Activated CD4-positive, alpha-beta T cell treated with anti-CD3 and anti-CD28 coated beads for 48 hours (primary cell): ENCODE measurements around the gene KCTD5.
"Not testable (repeated sequence)": the region's sequence is repeated elsewhere in the genome, so short reads cannot be mapped to it uniquely, and the experiment has no call there.

Experiments
- DNase-seq: peaks from one replicate; pipeline ENCODE4 v3.0.0-alpha.2; 2020

The KCTD5 gene

DNA sequence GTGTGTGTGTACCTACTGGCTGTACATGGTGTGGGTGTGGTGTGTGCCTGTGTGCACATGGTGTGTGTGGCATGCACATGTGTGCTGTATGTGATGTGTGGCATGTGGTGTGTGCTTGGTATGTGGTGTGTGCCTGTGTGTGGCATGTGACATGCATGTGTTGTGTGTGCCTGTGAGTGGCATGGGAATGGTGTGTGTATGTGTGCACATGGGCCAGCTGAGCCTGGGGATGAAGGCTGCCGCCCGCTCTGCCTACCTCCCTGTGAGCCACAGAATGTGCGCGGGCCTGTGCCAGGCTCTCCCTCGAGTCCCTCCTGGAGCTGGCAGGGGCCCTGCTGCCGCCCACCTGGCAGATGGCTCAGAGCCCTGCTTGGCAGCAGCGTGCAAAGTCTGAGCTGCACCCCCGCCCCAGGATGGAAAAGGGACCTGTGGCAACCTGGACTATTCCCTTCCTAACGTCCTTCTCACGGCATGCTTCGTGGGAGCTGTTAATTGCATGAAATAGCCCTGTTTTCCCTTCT, 28.4 kb downstream of the KCTD5 start:
- no peak for DNase-seq

DNA sequence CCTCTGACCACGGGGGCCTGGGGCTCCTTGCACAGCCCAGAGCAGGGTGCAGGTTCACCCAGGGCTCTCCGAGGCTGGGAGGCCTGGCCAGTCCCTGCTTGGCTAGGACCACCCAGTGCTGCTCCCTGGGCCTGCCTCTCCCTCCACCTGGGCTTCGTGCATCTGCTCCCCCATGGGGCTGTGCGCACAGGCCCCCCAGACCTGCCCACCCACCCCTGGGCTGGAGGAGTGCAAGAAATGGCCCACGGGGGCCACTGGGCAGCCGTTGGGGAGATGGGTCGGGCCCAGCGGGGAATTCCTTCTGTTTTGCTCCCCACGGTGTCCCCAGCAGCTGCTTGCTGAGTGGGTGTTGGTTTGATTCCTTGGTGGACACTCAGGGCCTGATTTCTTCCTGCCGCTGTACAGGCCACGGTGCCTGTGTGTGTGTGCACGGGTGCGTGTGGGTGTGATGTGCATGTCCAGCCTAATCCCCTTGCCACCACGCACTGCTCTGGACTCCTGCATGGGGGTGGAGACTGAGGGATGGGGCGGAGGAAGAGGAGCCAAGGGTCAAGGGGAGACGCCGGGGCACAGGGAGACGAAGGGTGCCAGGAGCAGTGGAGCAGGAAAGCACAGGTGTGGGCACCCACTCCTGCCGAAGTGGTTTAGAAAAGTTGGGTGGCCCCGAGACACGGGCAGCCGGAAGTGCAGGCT, 29.2 kb downstream of the KCTD5 start:
- DNase-seq: no peak

DNA sequence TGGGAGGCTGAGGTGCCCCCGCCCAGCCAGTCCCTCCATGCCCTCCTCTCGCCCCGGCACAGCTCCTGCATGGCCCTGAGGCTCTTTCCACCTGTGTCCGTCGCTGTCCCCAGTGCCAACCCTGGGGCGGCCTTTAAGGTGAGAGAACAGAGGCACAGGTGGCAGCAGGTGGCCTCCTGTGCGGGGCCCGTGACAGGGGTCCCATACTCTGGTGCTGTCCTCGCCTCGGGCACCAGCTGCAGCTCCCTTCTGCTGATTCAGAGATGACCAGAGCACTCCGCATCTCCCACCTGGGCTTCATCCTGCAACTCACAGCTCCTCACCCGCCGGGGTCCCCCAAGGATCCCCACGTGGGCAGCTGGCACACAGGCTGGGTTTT, 29.7 kb downstream of the KCTD5 start:
- no peak for DNase-seq

DNA sequence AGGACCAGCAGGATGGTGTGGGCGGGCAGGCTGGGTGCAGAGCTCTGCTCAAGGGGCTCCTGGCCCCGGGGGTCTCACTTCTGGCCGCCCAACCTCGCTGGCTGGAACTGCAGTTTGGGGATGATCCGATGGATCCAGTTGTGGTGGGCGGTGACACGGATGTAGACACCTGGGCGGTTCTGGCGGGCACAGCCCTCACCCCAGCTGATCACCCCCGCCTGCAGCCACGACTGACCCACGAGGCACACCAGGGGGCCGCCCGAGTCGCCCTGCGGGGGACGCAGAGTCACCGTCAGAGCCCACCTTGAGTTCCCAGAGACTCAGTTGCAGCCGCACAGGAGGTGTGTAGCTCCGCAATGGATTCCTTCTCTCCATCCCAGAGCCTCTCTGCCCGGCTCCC, 30.2 kb downstream of the KCTD5 start:
- DNase-seq: no peak

DNA sequence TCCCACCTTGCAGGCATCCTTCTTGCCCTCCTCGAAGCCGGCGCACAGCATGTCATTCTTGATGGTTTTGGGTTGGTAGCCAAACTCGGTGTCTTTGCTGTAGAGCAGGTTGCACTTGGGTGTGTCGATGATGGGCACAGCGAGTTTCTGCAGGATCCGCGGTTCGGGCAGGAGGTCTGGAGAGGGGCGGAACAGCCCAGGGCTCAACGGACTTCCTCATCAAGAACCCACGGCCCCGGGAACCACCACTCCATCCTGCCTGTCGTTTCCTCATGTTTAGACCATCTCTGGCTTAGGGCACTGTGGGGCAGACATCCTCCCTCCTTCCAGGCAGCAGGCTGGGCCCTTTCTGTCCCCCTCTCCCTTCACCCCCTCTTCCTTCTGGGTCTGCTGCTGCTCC, 31.2 kb downstream of the KCTD5 start:
- DNase-seq: no peak

DNA sequence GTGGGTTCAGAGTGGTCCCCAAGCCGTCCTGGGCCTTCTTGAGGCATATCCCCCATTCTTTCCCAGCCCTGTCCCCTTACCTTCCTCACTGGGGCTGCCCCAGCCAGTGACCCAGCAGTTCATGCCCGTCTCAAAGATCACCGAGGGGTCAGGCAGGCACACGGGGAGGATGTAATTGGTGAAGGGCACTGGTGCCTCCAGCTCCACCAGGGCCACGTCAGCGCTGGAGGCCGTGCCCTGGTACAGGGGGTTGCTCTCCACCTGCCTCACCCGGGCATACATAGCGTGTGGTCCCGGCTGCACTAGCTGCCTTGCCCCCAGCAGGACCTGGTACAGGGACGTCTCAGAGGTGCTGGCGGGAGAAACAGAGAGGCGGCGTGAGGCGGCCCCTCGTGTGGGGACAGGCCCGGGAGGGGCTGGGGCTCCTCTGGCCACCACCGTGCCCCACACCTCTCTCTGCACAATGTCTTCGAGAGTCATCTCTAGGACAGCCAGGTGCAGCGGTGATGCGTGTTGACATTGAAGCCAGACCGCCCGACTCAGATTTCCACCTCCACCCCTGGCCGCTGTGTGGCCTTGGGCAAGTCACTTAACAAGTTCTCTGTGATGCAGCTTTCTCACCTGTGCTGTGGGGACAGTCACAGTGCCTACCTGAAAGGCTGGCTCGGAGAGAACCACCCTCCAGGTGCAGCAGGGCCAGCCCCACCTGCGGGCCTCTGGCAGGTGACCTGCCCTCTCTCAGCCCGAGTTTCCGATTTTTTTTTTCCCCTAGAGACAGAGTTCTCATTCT, 31.9 kb downstream of the KCTD5 start:
- DNase-seq: no peak

DNA sequence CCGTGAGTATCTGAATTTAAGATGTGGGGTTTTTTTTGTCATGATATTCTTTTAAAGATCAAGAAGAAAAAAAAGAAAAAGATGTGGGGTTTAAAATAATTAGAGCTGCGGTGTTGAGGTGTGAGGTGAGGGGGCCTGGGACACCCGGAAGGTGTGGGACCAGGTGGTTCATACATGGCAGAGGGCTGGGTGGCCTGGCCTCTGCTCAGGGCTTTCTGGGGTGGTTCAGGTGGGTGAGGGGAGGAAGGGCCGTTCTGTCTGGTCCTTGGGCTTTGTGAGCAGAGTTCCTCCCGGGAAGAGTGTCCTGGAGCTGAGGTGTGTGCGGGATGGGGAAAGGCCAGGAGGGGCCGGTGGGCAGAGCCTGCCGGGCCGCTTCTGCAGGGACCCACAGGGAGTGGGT, 32.7 kb downstream of the KCTD5 start:
- no peak for DNase-seq

DNA sequence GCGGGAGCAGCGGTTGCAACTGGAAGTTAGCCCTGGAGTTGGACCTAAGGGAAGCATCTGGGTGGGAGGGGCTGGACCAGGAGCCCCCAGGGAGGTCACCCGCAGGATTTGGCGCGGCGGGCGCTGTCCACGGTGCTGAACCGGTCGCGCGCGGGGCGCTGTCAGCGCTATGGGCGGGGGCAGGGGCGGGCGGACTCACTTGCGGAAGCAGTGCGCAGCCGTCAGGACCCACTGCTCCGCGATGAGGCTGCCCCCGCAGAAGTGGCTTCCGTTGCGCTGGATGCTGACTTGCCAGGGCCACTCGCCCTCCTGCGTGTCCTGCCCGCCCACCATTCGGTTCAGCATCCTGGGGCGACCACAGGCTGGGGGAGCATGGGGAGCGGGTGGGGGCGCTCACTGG, 33.2 kb downstream of the KCTD5 start:
- DNase-seq: peak; percentile 84

DNA sequence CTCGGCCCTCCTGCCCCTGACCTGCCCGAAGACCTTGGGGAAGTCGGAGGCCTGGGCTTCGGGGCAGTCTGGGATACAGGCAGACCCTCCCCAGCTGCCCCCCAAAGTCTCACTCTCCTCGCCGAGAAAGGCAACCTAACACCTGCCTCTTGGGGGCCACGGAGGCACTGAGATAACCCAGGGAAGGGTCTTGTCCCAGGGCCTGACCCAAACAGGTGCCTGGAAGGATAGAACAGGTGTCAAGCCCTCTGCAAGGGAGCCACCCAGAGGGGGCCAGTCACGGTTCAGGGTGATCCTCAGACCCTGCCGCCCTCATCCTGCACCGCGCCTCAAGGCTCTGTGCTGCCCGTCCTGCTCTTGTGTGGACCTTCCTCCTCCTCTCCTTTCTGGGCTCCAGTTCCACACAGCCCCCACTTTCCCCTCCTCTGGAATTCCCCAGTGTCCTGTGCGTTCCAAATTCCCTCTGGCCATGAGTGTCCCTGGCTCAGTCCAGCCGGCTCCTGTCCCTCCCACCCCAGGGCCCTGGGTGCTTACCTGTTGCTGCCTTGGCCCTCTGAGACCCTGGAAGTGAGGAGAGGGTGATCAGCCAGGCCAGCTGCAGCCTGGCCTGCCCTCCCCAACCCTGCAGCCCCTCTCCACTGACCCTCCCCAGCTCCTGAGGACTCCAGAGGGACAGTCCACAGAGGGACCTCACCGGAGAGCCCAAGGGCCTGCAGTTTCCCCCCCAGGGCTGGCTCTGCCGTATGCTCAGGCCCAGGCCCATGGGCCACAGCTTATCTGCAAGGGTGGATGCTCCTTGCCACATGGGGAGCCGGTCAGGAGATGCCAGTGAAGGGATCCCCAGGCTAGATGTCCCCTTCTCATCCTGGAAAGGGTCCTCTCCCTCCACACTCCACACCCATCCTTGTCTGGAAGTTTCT, 33.9 kb downstream of the KCTD5 start:
- no peak for DNase-seq

DNA sequence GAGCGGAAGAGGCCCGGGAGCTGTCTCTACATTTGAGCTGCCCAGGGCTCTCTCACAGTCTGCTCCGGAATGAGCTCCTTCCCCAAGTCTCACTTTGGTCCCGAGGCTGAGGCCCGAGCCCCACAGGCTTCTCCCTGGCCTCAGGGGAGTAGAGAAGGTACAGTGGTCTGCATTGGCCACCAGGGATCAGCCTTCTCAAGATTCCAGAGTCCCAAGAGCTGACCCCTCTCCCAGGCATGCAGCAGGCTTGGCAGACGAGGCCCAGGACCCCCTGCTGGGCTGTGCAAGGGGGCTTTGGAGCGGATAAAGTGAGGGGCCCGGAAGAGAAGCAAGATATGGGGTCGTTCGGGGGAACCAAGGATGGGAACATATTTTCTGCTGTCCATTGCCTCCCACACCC, 34.6 kb downstream of the KCTD5 start:
- DNase-seq: no peak

DNA sequence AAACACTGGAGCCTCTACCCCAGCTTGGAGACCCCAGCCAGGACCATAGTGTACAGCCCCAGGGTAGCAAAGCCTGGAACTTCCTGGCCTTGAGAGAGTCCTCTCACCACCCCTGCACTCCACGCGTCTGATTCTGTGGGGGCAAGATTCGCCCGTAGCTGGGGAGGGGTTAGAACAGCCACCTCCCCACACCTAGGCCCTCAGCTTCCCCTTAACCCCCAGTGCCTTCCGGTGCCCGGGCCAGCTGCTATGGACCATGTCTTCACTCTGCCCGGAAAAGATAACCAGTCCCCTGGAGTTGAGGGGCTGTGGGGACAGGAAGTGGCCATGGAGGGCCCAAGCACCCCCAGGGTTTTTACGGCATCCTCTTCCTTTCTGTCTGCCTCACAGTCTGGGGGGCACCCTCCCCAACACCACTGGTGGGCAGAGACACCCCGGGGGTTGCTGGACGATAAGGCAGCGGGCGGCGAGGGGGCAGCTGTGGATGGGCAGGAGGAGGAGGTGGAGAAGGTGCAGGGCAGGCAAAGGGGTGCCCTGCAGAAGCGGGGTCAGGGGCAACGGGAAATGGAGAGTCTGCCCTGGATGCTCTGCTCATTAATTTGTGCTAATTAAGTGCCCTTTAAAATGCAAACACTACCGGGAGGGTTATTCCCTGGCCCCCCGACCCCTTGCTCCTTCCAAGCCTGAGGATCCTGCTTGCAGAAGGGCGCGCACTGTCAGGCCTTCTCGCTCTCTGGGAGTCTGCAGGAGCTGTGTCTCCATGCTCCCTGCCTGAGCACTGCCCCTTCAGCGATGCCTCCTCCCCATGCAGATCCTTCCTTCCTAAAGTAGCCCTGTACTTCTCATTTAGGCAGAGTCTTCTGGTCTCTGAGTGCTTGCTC, 35.3 kb downstream of the KCTD5 start:
- DNase-seq: no peak

DNA sequence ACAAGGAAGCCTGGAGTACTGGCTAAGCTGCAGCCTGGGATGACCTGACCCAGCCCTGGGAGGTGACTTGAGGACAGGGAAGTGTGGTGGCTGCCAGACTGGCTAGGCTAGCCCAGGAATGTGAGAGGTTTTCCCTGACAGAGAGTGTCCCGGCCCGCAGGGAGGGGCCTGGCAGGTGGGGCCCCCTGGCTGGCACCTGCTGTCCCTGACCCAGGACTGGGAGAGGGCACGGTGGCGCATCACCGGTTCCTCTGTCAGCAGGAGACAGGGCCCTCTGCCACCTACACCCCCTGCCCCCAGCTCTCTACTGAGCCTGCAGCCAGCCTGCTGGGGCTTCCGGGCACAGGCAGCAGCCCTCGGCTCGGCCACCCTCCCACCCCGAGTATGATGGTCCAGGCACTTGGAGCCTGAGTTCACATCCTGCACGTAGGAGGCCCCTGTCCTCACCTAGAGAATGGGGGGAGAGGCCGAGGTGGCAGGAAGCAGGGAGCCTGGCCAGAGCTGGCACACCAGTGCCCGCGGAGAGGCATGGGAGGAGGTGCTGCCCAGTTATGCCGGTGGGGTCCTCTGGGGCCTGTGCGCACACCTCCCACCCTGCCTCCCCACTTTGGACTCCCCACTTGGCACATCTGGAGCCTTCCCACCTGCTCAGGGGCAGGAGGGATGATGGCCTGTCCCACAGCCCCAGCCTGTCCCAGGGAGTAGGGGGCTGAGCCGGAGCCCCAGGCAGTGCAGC, 37.2 kb downstream of the KCTD5 start:
- DNase-seq: no peak

DNA sequence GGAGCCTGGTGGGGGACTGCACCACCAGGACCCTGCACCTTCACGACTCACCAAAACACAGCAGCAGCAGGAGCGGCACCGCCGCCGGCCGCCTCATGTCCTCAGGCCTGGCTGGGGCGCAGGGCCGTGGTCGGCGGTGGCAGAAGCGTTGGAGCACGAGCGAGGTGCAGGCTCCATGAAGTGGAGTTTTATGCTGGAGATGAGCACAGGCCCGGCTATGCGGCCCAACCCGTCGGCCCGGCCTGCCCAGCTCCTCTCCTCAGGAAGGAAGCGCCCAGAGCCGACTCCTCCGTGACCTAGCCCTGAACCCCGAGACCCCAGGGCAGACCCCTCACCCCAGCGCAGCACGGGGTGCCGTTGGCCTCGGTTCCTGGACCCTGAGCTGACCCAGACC, 37.7 kb downstream of the KCTD5 start, which contains the start of gene PRSS27:
Gene PRSS27, minus strand, starts transcription at position 161 of the 394 bp plus-strand sequence. Its CDS starts 64 bp downstream, at position 97.
- no peak for DNase-seq

DNA sequence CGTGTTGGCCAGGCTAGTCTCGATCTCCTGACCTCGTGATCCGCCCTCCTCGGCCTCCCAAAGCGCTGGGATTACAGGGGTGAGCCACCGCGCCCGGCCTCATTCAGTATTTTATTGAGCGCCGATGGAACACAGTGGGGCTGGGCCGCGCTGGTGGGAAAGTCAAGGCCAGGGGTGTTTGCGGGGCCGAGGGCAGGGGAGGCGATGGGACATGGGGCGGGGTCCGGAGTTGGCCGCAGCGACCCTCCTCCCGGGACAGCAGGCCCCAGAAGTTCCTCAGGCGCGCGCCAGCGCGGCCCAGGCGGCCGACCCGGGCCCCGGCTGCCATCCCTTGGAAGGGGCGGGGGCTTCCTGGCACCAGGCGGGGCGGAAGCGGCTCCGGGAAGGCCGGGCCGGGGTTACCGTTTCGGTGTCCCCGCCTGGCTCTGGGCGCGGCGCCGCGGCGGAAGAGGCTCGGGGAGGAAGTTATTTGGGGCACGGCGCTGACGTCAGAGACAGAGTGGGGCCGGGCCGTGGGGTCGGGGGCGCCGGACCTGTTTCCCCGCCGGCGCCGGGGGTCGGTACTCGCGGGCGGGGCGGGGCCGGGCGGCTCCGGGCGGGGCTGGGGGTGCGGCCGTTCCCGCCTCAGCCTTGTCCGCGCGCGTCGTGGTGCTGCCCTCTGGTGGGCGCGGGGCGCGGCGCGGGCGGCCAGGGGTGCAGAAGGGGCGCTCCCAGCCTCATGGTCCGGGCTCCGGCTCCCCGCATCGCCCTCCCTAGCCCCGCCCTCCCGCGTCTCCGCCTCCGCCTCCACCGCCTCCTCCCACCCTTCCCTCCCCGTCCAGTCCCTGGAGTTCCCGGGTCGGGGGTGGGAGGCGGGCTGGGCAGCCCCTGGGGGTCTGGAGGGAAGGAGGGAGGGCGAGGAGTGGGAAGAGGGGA, 38.7 kb downstream of the KCTD5 start:
- DNase-seq: peak; percentile 94

DNA sequence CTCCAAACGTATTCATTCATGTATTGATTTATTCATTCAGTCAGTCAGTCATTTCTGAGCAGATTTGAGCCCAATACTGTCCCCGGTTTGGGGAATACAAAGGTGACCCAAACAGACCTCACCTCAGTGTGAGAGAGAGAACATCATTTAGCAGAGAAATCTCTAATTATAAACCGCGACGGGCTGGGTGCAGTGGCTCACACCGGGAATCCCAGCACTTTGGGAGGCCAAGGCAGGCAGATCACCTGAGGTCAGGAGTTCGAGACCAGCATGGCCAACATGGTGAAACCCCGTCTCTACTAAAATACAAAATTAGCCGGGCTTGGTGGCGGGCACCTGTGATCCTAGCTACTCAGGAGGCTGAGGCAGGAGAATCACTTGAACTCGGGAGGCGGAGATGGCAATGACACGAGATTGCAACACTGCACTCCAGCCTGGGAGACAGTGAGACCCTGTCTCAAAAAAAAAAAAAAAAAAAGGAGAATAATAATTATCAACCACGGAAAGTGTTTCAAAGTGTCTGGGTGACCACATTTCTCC, 39.4 kb downstream of the KCTD5 start:
- DNase-seq: not testable (repeated sequence)

DNA sequence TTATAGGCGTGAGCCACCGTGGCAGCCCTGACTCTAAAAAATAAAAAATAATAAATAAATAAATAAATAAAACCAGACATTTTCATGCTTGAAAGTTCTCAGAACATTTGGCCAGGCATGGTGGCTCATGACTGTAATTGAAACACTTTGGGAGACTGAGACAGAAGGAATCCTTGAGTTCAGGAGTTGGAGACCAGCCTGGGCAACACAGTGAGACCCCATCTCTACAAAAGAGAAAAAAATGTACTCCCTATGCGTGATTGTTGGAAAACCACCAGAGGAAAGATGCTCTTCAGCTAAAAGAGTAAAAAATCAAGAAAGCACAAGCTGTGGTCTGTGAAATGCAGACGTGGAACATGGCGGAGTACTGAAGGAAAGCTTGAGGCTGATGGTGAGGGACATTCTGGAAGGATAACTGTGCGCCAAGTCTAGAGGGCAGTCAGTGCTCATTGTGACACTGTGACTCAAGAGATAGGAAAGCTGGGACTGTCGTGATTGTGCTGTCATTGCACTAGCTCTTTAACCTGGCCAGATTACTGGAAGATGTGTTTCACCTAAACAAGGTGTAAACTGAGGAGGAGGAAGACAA, 41.9 kb downstream of the KCTD5 start:
- DNase-seq: no peak

DNA sequence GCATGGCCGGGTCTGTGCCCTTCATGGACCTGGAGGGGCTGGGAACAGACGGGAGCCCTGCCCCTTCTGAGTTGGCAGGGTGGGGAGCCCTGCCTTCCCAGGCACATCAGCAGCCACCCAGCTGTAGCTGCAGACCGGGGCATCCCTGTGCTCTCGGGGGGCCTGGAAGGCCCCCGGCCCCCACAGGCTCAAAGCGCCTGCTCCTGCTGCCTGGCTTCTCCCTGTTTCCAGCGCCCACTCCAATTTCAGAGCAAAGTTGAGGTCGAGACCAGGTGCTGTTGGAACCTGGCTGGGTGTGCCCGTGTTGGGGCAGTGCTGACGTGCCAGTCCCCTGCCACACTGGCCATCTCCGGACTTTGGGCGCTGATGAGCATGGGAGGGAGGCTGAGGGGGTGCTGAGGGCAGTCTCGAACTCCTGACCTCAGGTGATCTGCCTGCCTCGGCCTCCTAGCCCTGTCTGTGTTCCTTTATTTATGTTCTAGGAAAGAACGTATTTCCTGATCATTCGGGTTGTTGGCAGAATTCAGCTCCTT, 42.6 kb downstream of the KCTD5 start:
- no peak for DNase-seq

DNA sequence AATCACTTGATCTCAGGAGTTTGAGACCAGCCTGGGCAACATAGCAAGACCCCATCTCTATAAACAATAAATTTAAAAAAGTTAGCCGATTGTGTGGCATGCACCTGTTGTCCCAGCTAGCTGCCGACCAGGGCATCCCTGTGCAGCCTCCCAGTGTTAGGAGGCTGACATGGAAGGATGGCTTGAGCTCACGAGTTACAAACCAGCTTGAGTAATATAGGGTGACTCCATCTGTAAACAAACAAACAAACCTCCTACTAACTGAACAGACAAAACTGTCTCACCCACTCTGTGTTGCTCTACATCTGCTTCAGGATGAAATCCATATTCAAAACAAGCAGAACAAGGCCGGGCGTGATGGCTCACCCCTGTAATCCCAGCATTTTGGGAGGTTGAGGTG, 44.6 kb downstream of the KCTD5 start:
- no peak for DNase-seq

DNA sequence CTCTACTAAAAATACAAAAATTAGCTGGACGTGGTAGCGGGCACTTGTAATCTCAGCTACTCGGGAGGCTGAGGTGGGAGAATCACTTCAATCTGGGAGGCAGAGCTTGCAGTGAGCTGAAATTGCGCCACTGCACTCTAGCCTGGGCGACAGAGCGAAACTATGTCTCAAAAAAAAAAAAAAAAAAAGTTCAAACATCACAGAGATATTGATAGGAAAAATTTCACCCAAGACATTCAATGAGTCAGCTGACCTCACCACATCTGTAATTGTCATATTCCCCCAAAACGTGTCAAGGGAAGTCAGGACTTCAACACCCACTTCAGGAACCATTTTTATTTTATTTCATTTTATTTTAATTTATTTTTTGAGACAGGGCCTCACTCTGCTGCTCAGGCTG, 45.7 kb downstream of the KCTD5 start:
- DNase-seq: no peak
